Fibroblast of mammary gland (primary cell): ENCODE measurements around the gene ZNF322.

Experiments
- DNase-seq: peaks from one replicate; pipeline ENCODE4 v3.0.0-alpha.2; 2010; ENCODE audit warnings: low read depth
- H3K4me3 ChIP-seq: 2 replicates; pipeline ENCODE4 v1.5.1; 2011; ENCODE audit warnings: low read depth, mild to moderate bottlenecking, low read length, moderate library complexity; ENCODE audit not compliant: control insufficient read depth
- TF ChIP-seq, protein P1 (sequence below): conservative IDR thresholded peaks from 2 replicates; pipeline ENCODE4 v1.5.1; 2011; ENCODE audit warnings: low read depth, low read length, inconsistent platforms; ENCODE audit not compliant: control insufficient read depth, insufficient read depth

ZNF322 gene

DNA sequence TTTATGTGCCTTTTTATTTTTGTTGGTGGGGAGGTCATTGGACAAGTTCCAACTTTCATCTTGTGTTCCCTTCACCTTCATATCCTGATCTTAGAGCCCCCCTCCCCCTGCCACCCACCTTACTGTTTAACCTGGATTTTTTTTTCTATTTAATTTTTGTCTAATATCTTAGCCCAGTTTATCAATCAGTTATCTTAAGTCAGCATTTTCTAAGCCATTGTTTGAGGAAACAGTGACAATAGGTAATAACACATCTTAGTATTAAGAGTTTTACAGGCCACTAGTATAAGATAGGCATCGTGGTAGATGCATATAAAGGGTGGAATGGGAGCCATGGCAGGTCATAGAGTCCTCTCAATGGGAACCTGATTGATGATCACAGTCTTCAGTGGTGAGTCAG lies 60.4 kb downstream of the ZNF322 start:
- no peak for DNase-seq
- TF ChIP-seq, protein P1, sequence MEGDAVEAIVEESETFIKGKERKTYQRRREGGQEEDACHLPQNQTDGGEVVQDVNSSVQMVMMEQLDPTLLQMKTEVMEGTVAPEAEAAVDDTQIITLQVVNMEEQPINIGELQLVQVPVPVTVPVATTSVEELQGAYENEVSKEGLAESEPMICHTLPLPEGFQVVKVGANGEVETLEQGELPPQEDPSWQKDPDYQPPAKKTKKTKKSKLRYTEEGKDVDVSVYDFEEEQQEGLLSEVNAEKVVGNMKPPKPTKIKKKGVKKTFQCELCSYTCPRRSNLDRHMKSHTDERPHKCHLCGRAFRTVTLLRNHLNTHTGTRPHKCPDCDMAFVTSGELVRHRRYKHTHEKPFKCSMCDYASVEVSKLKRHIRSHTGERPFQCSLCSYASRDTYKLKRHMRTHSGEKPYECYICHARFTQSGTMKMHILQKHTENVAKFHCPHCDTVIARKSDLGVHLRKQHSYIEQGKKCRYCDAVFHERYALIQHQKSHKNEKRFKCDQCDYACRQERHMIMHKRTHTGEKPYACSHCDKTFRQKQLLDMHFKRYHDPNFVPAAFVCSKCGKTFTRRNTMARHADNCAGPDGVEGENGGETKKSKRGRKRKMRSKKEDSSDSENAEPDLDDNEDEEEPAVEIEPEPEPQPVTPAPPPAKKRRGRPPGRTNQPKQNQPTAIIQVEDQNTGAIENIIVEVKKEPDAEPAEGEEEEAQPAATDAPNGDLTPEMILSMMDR: no peak
- no peak overlapping the region for H3K4me3 ChIP-seq

DNA sequence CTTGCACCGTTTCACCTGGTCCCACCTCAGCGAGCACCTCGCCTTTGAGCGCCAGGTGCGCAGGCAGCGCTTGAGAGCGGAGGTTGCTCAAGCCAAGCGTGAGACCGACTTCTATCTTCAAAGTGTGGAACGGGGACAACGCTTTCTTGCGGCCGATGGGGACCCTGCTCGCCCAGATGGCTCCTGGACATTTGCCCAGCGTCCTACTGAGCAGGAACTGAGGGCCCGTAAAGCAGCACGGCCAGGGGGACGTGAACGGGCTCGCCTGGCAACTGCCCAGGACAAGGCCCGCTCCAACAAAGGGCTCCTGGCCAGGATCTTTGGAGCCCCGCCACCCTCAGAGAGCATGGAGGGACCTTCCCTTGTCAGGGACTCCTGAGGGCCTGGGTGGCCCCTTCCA lies 61.3 kb downstream of the ZNF322 start:
- TF ChIP-seq, protein P1: no peak
- H3K4me3 ChIP-seq: no peak overlapping the region
- no peak for DNase-seq

DNA sequence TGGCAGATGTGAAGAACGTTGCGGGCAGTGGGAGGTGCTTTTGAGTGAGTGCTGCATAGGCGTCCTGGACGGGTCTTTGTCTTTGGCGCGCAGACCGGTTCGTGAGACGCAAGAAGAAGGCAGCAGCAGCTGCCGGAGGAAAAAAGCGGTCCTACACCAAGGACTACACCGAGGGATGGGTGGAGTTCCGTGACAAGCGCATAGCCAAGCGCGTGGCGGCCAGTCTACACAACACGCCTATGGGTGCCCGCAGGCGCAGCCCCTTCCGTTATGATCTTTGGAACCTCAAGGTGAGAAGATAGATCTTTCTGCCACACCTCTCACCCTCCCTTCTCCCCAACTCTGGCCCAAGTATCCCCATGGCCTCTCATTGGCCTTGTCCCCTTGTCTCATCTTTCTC lies 61.7 kb downstream of the ZNF322 start:
- H3K4me3 ChIP-seq: peak overlapping the region; percentile 99
- TF ChIP-seq, protein P1: no peak

DNA sequence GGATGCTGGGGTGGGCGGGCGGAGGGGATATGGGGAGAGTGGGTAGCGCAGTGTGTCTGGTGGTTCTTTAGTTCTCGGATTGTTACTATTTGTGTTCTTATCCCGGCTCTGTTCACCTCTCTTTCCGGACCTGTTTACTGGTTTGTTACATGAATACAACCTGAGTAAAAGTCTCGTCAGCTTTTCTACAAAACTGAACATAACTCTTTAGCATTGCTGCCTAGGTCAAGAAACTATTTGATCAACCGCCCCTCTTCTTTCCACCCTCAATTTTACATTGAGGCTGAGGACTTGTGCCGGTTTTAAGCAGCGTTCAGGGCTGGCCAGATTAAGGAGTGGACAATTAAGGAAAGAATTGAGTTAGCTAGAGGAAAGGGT lies 62.2 kb downstream of the ZNF322 start:
- DNase-seq: no peak
- TF ChIP-seq, protein P1: no peak

More for the DNA sequence above, 61.7 kb downstream of the ZNF322 start:
- DNase-seq: no peak

DNA sequence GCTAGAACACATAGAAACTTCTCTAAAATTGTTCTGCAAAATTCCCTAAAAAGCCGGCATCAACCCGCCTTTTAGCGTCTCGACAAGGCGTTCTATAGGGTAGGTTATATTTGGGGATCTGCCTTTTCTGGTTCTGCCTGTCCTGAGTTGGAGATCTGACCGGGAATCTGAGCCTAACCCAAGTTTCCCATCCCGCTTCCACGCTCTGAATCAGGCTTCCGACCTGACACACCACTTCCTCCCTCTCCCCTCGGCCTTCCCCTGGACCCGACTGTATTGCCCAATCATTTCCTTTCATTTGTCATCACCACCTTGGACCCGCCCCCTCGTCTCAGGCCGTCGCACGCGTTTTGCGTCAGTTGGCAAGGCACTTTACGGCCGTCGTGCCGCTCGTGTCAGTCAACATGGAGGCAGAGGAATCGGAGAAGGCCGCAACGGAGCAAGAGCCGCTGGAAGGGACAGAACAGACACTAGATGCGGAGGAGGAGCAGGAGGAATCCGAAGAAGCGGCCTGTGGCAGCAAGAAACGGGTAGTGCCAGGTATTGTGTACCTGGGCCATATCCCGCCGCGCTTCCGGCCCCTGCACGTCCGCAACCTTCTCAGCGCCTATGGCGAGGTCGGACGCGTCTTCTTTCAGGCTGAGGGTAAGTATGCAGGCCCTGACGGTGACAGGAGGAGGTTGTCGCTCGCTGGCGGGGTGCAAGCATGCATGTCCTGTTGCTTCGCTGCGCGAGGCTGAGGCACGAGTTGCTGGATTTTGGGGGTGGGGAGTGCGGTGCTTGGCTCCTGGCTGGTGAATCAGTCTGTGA lies 62.8 kb downstream of the ZNF322 start, which contains the start of gene ABT1:
ABT1 (plus strand) TSS at position 375 of the 810 bp plus-strand sequence; CDS start at position 405, 30 bp downstream.
- DNase-seq: peak; percentile 99
- TF ChIP-seq, protein P1: no peak
- H3K4me3 ChIP-seq: peak within 1 kb of the TSS; percentile 99

More for the DNA sequence above, 62.2 kb downstream of the ZNF322 start:
- peak overlapping the region; percentile 99 for H3K4me3 ChIP-seq

DNA sequence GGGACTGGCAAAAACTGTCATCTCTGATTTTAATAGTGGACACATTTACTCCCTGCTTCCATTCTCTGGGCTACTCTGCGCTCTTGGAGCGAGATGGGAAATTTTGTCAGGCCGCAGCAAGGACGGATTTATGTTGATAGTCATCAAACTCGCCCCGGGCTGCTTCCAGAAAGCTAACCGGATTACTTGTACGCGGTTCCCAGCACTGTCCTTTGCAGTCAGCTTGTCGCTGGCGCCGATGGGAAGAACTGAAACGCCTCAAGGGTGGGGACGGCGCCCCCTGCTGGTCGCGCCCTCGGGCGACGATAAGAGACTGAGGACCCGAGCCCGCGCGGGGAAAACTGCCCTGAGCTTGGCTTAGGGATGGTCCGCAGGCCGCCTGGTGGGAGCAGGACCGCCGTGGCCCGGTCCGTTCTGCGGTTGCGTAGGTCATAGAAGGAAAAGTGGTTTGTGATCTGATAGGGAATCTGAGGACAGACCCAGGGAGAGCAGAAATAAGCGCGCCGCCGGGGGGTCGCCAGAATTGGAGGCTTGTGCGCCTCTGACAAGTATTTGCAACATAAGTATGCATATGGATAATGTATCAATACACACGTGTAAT lies 63.8 kb downstream of the ZNF322 start:
- peak; percentile 85 for DNase-seq
- TF ChIP-seq, protein P1: peak; percentile 77
- peak overlapping the region; percentile 99 for H3K4me3 ChIP-seq
